ENCODE results near the gene LHX3.

The LHX3 gene

DNA sequence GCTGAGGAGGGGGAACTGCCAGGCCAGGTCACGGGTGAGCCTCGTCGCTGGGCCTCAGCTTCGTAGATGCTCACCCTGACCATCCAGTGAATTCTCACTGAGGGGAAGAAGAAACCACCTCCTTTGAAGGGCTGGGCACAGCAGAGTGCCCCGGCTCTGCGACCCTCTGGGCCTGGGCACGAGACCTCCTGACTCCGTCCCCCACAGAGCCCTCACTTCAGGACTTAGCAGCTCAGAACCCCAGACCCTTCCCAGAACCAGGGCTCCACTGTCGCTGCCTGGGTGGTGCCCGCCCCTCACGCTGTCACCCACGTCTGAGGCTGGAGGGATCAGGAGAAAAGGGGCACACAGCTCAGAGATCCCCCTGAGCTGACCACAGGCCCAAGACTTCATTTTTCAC is 52.0 kb downstream of the LHX3 start:
- no peak overlapping the region for H3K4ac ChIP-seq (ENCODE audit: low read depth, low read length)
- no peaks in the 10 kb centered on the region for H3K79me1 ChIP-seq (ENCODE audit: low read length)
- no peak overlapping the region for H3K9ac ChIP-seq (ENCODE audit: low read length)
- no peak overlapping the region for H3K4me2 ChIP-seq (ENCODE audit: low read length)
- no peak overlapping the region for H2AFZ ChIP-seq (ENCODE audit: insufficient read depth, low read length, poor library complexity)
- no peaks in the 10 kb centered on the region for H3K27me3 ChIP-seq (ENCODE audit: insufficient read depth, low read length)
- no peak overlapping the region for H3K14ac ChIP-seq (ENCODE audit: low read length)
- no peak overlapping the region for H4K91ac ChIP-seq (ENCODE audit: low read depth, low read length)
- no peaks in the 10 kb centered on the region for H3K4me1 ChIP-seq (ENCODE audit: control insufficient read depth in 1 of 2, insufficient read depth in 2 of 2, low read length in 2 of 2)
- H3K23ac ChIP-seq (ENCODE audit: low read length) = no peak overlapping the region
- no peak overlapping the region for H4K12ac ChIP-seq (ENCODE audit: low read depth, low read length)
- H3K18ac ChIP-seq (ENCODE audit: low read length) = no peak overlapping the region
- no peak overlapping the region for H2BK12ac ChIP-seq (ENCODE audit: low read length)
- WGBS (ENCODE audit: extremely low coverage, insufficient coverage, insufficient read length) = no CpG with 5 or more reads among the region's 12 CpGs
- no peaks in the 10 kb centered on the region for H3K79me2 ChIP-seq (ENCODE audit: control insufficient read depth, insufficient read depth, low read length, poor library complexity)
- no peak overlapping the region for H4K8ac ChIP-seq (ENCODE audit: low read depth, low read length)
- DNase-seq = no peak
- no peaks in the 10 kb centered on the region for H3K9me3 ChIP-seq (ENCODE audit: insufficient read depth, low read depth, low read length)
- no peaks in the 10 kb centered on the region for H3K36me3 ChIP-seq (ENCODE audit: control insufficient read depth in 1 of 2, insufficient read depth in 2 of 2, low read length in 2 of 2)
- no peak overlapping the region for H2BK5ac ChIP-seq (ENCODE audit: low read depth, low read length, poor library complexity)
- H3K4me3 ChIP-seq (ENCODE audit: low read depth, low read length) = no peak overlapping the region
- no peak overlapping the region for H3K27ac ChIP-seq (ENCODE audit: low read depth, low read length)
- no peak overlapping the region for H2AK5ac ChIP-seq (ENCODE audit: low read length)
- no peak overlapping the region for H2BK120ac ChIP-seq (ENCODE audit: insufficient read depth, low read length, poor library complexity)

DNA sequence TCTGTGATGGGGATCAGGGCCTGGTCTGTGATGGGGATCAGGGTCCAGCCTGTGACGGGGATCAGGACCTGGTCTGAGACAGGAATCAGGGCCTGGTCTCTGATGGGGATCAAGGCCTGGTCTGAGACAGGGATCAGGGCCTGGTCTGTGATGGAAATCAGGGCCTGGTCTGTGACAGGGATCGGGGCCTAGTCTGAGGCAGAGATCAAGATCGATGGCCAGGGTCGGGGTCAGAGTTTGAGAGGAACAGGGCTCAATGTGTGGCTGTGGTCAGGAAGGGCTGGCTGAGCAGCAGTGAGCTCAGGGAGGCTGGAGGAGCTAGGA is 52.4 kb downstream of the LHX3 start:
- H2AFZ ChIP-seq (ENCODE audit: insufficient read depth, low read length, poor library complexity) = no peak overlapping the region
- H4K8ac ChIP-seq (ENCODE audit: low read depth, low read length) = no peak overlapping the region
- no peak overlapping the region for H3K18ac ChIP-seq (ENCODE audit: low read length)
- DNase-seq = no peak
- H3K9ac ChIP-seq (ENCODE audit: low read length) = no peak overlapping the region
- no peaks in the 10 kb centered on the region for H3K4me1 ChIP-seq (ENCODE audit: control insufficient read depth in 1 of 2, insufficient read depth in 2 of 2, low read length in 2 of 2)
- H3K27ac ChIP-seq (ENCODE audit: low read depth, low read length) = no peak overlapping the region
- no peak overlapping the region for H3K23ac ChIP-seq (ENCODE audit: low read length)
- H3K4ac ChIP-seq (ENCODE audit: low read depth, low read length) = no peak overlapping the region
- H3K79me1 ChIP-seq (ENCODE audit: low read length) = no peaks in the 10 kb centered on the region
- WGBS (ENCODE audit: extremely low coverage, insufficient coverage, insufficient read length) = no CpG with 5 or more reads among the region's 4 CpGs
- H3K14ac ChIP-seq (ENCODE audit: low read length) = no peak overlapping the region
- H3K4me3 ChIP-seq (ENCODE audit: low read depth, low read length) = no peak overlapping the region
- H2AK5ac ChIP-seq (ENCODE audit: low read length) = no peak overlapping the region
- H2BK12ac ChIP-seq (ENCODE audit: low read length) = no peak overlapping the region
- H3K9me3 ChIP-seq (ENCODE audit: insufficient read depth, low read depth, low read length) = no peaks in the 10 kb centered on the region
- no peak overlapping the region for H2BK120ac ChIP-seq (ENCODE audit: insufficient read depth, low read length, poor library complexity)
- H3K4me2 ChIP-seq (ENCODE audit: low read length) = no peak overlapping the region
- no peak overlapping the region for H4K12ac ChIP-seq (ENCODE audit: low read depth, low read length)
- H3K79me2 ChIP-seq (ENCODE audit: control insufficient read depth, insufficient read depth, low read length, poor library complexity) = no peaks in the 10 kb centered on the region
- no peak overlapping the region for H2BK5ac ChIP-seq (ENCODE audit: low read depth, low read length, poor library complexity)
- no peaks in the 10 kb centered on the region for H3K27me3 ChIP-seq (ENCODE audit: insufficient read depth, low read length)
- no peaks in the 10 kb centered on the region for H3K36me3 ChIP-seq (ENCODE audit: control insufficient read depth in 1 of 2, insufficient read depth in 2 of 2, low read length in 2 of 2)
- H4K91ac ChIP-seq (ENCODE audit: low read depth, low read length) = no peak overlapping the region

DNA sequence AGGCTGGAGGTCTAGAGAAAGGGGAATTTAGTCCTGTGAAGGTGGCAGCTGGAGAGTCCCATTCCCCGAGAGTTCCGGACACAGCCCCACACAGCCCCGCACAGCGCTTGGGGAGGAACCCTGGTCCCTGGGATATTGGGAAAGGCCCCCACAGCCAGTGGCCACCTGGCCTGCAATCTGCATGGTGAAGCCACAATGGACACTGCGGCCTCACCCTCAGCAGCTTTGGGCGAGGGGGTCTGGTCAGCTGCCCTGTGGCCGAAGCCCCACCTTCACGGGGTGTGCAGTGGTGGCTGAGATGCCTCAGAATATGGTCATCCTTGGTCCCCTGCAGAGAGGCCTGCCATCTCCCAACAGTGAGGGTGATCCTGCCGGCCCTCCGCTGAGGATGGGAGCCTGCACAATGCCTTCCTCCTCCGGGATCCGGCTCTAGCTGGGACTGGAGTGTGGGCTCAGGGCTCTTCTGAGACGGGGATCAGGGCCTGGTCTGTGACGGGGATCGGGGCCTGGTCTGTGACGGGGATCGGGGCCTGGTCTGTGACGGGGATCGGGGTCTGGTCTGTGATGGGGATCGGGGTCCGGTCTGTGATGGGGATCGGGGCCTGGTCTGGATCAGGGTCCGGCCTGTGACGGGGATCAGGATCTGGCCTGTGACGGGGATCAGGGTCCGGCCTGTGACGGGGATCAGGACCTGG is 52.9 kb downstream of the LHX3 start:
- Histone ChIP-seq H4K91ac (ENCODE audit: low read depth, low read length) (no peak overlapping the region), H2AFZ (ENCODE audit: insufficient read depth, low read length, poor library complexity) (no peak overlapping the region), H2BK120ac (ENCODE audit: insufficient read depth, low read length, poor library complexity) (no peak overlapping the region), H2BK12ac (ENCODE audit: low read length) (no peak overlapping the region), H4K8ac (ENCODE audit: low read depth, low read length) (no peak overlapping the region), H3K18ac (ENCODE audit: low read length) (no peak overlapping the region), H3K9me3 (ENCODE audit: insufficient read depth, low read depth, low read length) (no peaks in the 10 kb centered on the region), H3K27me3 (ENCODE audit: insufficient read depth, low read length) (no peaks in the 10 kb centered on the region), H4K12ac (ENCODE audit: low read depth, low read length) (no peak overlapping the region), H3K9ac (ENCODE audit: low read length) (no peak overlapping the region), H3K4me2 (ENCODE audit: low read length) (no peak overlapping the region), H3K4me1 (ENCODE audit: control insufficient read depth in 1 of 2, insufficient read depth in 2 of 2, low read length in 2 of 2) (no peaks in the 10 kb centered on the region), H3K14ac (ENCODE audit: low read length) (no peak overlapping the region), H3K36me3 (ENCODE audit: control insufficient read depth in 1 of 2, insufficient read depth in 2 of 2, low read length in 2 of 2) (no peaks in the 10 kb centered on the region), H2BK5ac (ENCODE audit: low read depth, low read length, poor library complexity) (no peak overlapping the region), H3K23ac (ENCODE audit: low read length) (no peak overlapping the region), H3K4me3 (ENCODE audit: low read depth, low read length) (no peak overlapping the region), H3K27ac (ENCODE audit: low read depth, low read length) (no peak overlapping the region), H3K79me1 (ENCODE audit: low read length) (no peaks in the 10 kb centered on the region), H2AK5ac (ENCODE audit: low read length) (no peak overlapping the region), H3K79me2 (ENCODE audit: control insufficient read depth, insufficient read depth, low read length, poor library complexity) (no peaks in the 10 kb centered on the region), H3K4ac (ENCODE audit: low read depth, low read length) (no peak overlapping the region)
- no CpG with 5 or more reads among the region's 27 CpGs for WGBS (ENCODE audit: extremely low coverage, insufficient coverage, insufficient read length)
- DNase-seq = no peak

DNA sequence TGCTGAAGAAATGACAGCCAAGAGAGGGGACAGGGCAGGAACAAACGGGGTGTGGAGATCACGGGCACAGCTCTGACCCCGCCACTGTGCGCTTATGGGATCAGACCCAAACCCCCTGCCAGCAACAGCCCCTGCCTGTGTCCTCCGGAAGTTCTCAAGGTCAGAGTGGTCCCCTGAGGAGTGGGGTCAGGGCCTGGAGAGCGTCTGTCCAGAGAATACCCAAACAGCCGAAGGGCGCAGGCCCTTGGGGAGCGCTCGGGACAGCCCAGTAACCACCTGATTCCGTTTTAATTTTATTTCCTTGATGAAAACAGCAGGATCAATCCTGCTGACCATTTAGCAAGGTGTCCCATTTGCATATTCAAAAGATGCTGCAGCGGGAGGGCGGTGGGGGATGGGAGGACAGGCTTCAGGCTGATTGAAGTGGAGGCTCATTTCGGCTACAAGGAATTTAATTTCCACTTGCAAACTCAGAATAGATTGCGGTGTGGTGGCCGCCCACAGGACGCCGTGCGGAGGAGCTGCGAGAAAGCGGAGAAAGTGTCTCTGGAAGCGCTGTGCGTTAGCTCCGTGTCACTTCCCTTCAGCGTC is 53.6 kb downstream of the LHX3 start:
- no CpG with 5 or more reads among the region's 25 CpGs for WGBS (ENCODE audit: extremely low coverage, insufficient coverage, insufficient read length)
- H2AK5ac ChIP-seq (ENCODE audit: low read length) = no peak overlapping the region
- DNase-seq = no peak
- no peaks in the 10 kb centered on the region for H3K79me1 ChIP-seq (ENCODE audit: low read length)
- H4K8ac ChIP-seq (ENCODE audit: low read depth, low read length) = no peak overlapping the region
- no peak overlapping the region for H4K91ac ChIP-seq (ENCODE audit: low read depth, low read length)
- no peak overlapping the region for H3K9ac ChIP-seq (ENCODE audit: low read length)
- no peak overlapping the region for H3K27ac ChIP-seq (ENCODE audit: low read depth, low read length)
- H3K36me3 ChIP-seq (ENCODE audit: control insufficient read depth in 1 of 2, insufficient read depth in 2 of 2, low read length in 2 of 2) = no peaks in the 10 kb centered on the region
- H2BK5ac ChIP-seq (ENCODE audit: low read depth, low read length, poor library complexity) = no peak overlapping the region
- H4K12ac ChIP-seq (ENCODE audit: low read depth, low read length) = no peak overlapping the region
- H3K27me3 ChIP-seq (ENCODE audit: insufficient read depth, low read length) = no peaks in the 10 kb centered on the region
- H3K4me2 ChIP-seq (ENCODE audit: low read length) = no peak overlapping the region
- H3K18ac ChIP-seq (ENCODE audit: low read length) = no peak overlapping the region
- no peak overlapping the region for H3K23ac ChIP-seq (ENCODE audit: low read length)
- no peak overlapping the region for H2AFZ ChIP-seq (ENCODE audit: insufficient read depth, low read length, poor library complexity)
- no peaks in the 10 kb centered on the region for H3K4me1 ChIP-seq (ENCODE audit: control insufficient read depth in 1 of 2, insufficient read depth in 2 of 2, low read length in 2 of 2)
- H2BK12ac ChIP-seq (ENCODE audit: low read length) = no peak overlapping the region
- no peak overlapping the region for H3K14ac ChIP-seq (ENCODE audit: low read length)
- H2BK120ac ChIP-seq (ENCODE audit: insufficient read depth, low read length, poor library complexity) = no peak overlapping the region
- peaks cover 3% of the 10 kb centered on the region for H3K9me3 ChIP-seq (ENCODE audit: insufficient read depth, low read depth, low read length)
- no peak overlapping the region for H3K4ac ChIP-seq (ENCODE audit: low read depth, low read length)
- no peak overlapping the region for H3K4me3 ChIP-seq (ENCODE audit: low read depth, low read length)
- no peaks in the 10 kb centered on the region for H3K79me2 ChIP-seq (ENCODE audit: control insufficient read depth, insufficient read depth, low read length, poor library complexity)
